WTC11 (cell line): Measurements from ENCODE around the gene ZNF565. TPM values are rescaled to one million over a fixed set of nuclear protein-coding genes. Genes with fewer than 3 reads are reported as not detected.

Experiments
- CREM ChIP-seq: sonication (generic); formaldehyde crosslinking; IDR thresholded peaks from 2 replicates; pipeline ENCODE4 v1.8.1; 2022; ENCODE audit warnings: mild to moderate bottlenecking, missing genetic modification reagents, moderate library complexity
- E2F5 ChIP-seq: sonication (generic); formaldehyde crosslinking; IDR thresholded peaks from 2 replicates; pipeline ENCODE4 v1.8.1; 2022; ENCODE audit warnings: mild to moderate bottlenecking, moderate library complexity, missing genetic modification reagents
- EMX1 ChIP-seq: fragments of 250-450 bp; sonication (Bioruptor Pico); IDR thresholded peaks from 2 replicates; pipeline ENCODE4 v1.8.0; 2021; ENCODE audit warnings: mild to moderate bottlenecking
- ETV6 ChIP-seq: sonication (generic); formaldehyde crosslinking; IDR thresholded peaks from 2 replicates; pipeline ENCODE4 v1.8.1; 2022; ENCODE audit warnings: mild to moderate bottlenecking, missing genetic modification reagents
- FOXK1 ChIP-seq: sonication (generic); formaldehyde crosslinking; IDR thresholded peaks from 2 replicates; pipeline ENCODE4 v1.8.0; 2022; ENCODE audit warnings: mild to moderate bottlenecking, moderate library complexity, missing genetic modification reagents
- FOXP1 ChIP-seq: sonication (generic); formaldehyde crosslinking; IDR thresholded peaks from 2 replicates; pipeline ENCODE4 v1.8.0; 2022; ENCODE audit warnings: missing genetic modification reagents, mild to moderate bottlenecking, moderate library complexity, borderline replicate concordance
- FOXP4 ChIP-seq: sonication (generic); formaldehyde crosslinking; IDR thresholded peaks from 2 replicates; pipeline ENCODE4 v1.8.0; 2022; ENCODE audit warnings: mild to moderate bottlenecking, missing genetic modification reagents
- HMGA2 ChIP-seq: fragments of 250-450 bp; sonication (Bioruptor Pico); IDR thresholded peaks from 2 replicates; pipeline ENCODE4 v1.4.0; 2021; ENCODE audit warnings: mild to moderate bottlenecking, moderate library complexity
- HMGXB4 ChIP-seq: sonication (generic); formaldehyde crosslinking; IDR thresholded peaks from 2 replicates; pipeline ENCODE4 v1.8.1; 2023; ENCODE audit warnings: mild to moderate bottlenecking, moderate library complexity, missing genetic modification reagents
- MAX ChIP-seq: sonication (generic); formaldehyde crosslinking; IDR thresholded peaks from 2 replicates; pipeline ENCODE4 v1.8.0; 2022; ENCODE audit warnings: mild to moderate bottlenecking, missing genetic modification reagents
- MLX ChIP-seq: sonication (generic); formaldehyde crosslinking; IDR thresholded peaks from 2 replicates; pipeline ENCODE4 v1.8.1; 2023; ENCODE audit warnings: mild to moderate bottlenecking, missing genetic modification reagents, moderate library complexity
- MXD4 ChIP-seq: fragments of 250-450 bp; sonication (Bioruptor Pico); IDR thresholded peaks from 2 replicates; pipeline ENCODE4 v1.8.0; 2021; ENCODE audit warnings: mild to moderate bottlenecking, moderate library complexity, borderline replicate concordance
- NR2C2 ChIP-seq: sonication (generic); formaldehyde crosslinking; IDR thresholded peaks from 2 replicates; pipeline ENCODE4 v1.8.0; 2022; ENCODE audit warnings: mild to moderate bottlenecking, missing genetic modification reagents
- OVOL2 ChIP-seq: fragments of 250-450 bp; sonication (Bioruptor Pico); IDR thresholded peaks from 2 replicates; pipeline ENCODE4 v1.9.0; 2021; ENCODE audit warnings: mild to moderate bottlenecking, borderline replicate concordance
- RELA ChIP-seq: sonication (generic); formaldehyde crosslinking; IDR thresholded peaks from 2 replicates; pipeline ENCODE4 v1.8.1; 2022; ENCODE audit warnings: missing genetic modification reagents, mild to moderate bottlenecking, borderline replicate concordance
- SMAD3 ChIP-seq: sonication (generic); formaldehyde crosslinking; IDR thresholded peaks from 2 replicates; pipeline ENCODE4 v1.8.0; 2022; ENCODE audit warnings: missing genetic modification reagents, mild to moderate bottlenecking, borderline replicate concordance
- SP1 ChIP-seq: sonication (generic); formaldehyde crosslinking; conservative IDR thresholded peaks from 2 replicates; pipeline ENCODE4 v1.8.1; 2022; ENCODE audit warnings: missing genetic modification reagents
- STAT6 ChIP-seq: sonication (generic); formaldehyde crosslinking; conservative IDR thresholded peaks from 2 replicates; pipeline ENCODE4 v1.8.1; 2023; ENCODE audit warnings: mild to moderate bottlenecking, low read depth, missing genetic modification reagents, moderate library complexity
- TEAD1 ChIP-seq: sonication (generic); formaldehyde crosslinking; IDR thresholded peaks from 2 replicates; pipeline ENCODE4 v1.8.0; 2022; ENCODE audit warnings: mild to moderate bottlenecking, missing genetic modification reagents
- TP53 ChIP-seq: sonication (generic); formaldehyde crosslinking; IDR thresholded peaks from 2 replicates; pipeline ENCODE4 v1.8.1; 2023; ENCODE audit warnings: mild to moderate bottlenecking, missing genetic modification reagents
- ZBTB43 ChIP-seq: sonication (generic); formaldehyde crosslinking; IDR thresholded peaks from 2 replicates; pipeline ENCODE4 v1.8.1; 2023; ENCODE audit warnings: mild to moderate bottlenecking, missing genetic modification reagents
- ZNF121 ChIP-seq: sonication (generic); formaldehyde crosslinking; IDR thresholded peaks from 2 replicates; pipeline ENCODE4 v1.8.0; 2023; ENCODE audit warnings: missing genetic modification reagents
- ZNF232 ChIP-seq: sonication (generic); formaldehyde crosslinking; IDR thresholded peaks from 2 replicates; pipeline ENCODE4 v1.8.0; 2022; ENCODE audit warnings: mild to moderate bottlenecking, missing genetic modification reagents
- ZNF532 ChIP-seq: fragments of 250-450 bp; sonication (Bioruptor Pico); IDR thresholded peaks from 2 replicates; pipeline ENCODE4 v1.9.0; 2021; ENCODE audit warnings: mild to moderate bottlenecking, borderline replicate concordance
- total RNA-seq: library from RNA; stranded (reverse); gene quantifications from 3 replicates; pipeline ENCODE4 v1.2.3, GENCODE V29; 2021

Gene ZNF565
- total RNA-seq, 1 experiment from 2014 or later = 3.0 TPM

- no peak for TF ChIP-seq ZNF532 (CRISPR knock-in tag)
- TF ChIP-seq E2F5 (CRISPR knock-in tag) = peak; percentile 77; the same call in 1 of the 2 replicates
- TF ChIP-seq MLX = no peak
- peak; percentile 18; the same call in 1 of the 2 replicates for TF ChIP-seq ETV6 (CRISPR knock-in tag)
- TF ChIP-seq SMAD3 (CRISPR knock-in tag) = 0 out of 2 replicates have a peak, but pooled peaks have one; percentile 62
- TF ChIP-seq FOXK1 (CRISPR knock-in tag) = peak; percentile 44; the same call in 1 of the 2 replicates
- TF ChIP-seq MAX (CRISPR knock-in tag) = peak; percentile 87
- no peak for TF ChIP-seq ZNF121 (CRISPR knock-in tag)
- TF ChIP-seq ZBTB43 (CRISPR knock-in tag) = peak; percentile 36; the same call in 1 of the 2 replicates
- no peak for TF ChIP-seq HMGA2 (CRISPR knock-in tag)
- peak; percentile 76 for TF ChIP-seq SP1 (CRISPR knock-in tag)
- TF ChIP-seq NR2C2 (CRISPR knock-in tag) = no peak
- peak; percentile 49; the same call in 1 of the 2 replicates for TF ChIP-seq HMGXB4 (CRISPR knock-in tag)
- no peak for TF ChIP-seq EMX1 (CRISPR knock-in tag)
- TF ChIP-seq STAT6 (CRISPR knock-in tag) = no peak; the same call in 1 of the 2 replicates
- no peak for TF ChIP-seq TP53 (CRISPR knock-in tag)
- TF ChIP-seq MXD4 (CRISPR knock-in tag) = no peak
- no peak; the same call in 1 of the 2 replicates for TF ChIP-seq RELA (CRISPR knock-in tag)
- no peak for TF ChIP-seq TEAD1 (CRISPR knock-in tag)
- peak; percentile 69; the same call in 1 of the 2 replicates for TF ChIP-seq FOXP4
- no peak for TF ChIP-seq OVOL2
- peak; percentile 49; the same call in 1 of the 2 replicates for TF ChIP-seq FOXP1 (CRISPR knock-in tag)
- TF ChIP-seq CREM (CRISPR knock-in tag) = 0 out of 2 replicates have a peak, but pooled peaks have one; percentile 29
- TF ChIP-seq ZNF232 (CRISPR knock-in tag) = 0 out of 2 replicates have a peak, but pooled peaks have one; percentile 18
These were observed 30.9 kb upstream of the ZNF565 start (continued) for GRCh38 chr19:36245210-36246005.
